Measurements from ENCODE around the gene CCNY.

CCNY gene

GRCh38 chr10:35459449-35459847 is 123.1 kb downstream of the CCNY start:
- TF ChIP-seq CTCF (IDR thresholded peaks at IDR 0.05): no peak
- no peak overlapping the region for H3K9ac ChIP-seq

GRCh38 chr10:35460852-35461460 is 124.6 kb downstream of the CCNY start:
- H3K79me2 ChIP-seq: peaks cover 51% of the 10 kb centered on the region
- H3K9me3 ChIP-seq (ENCODE audit: control insufficient read depth, low read length): no peaks in the 10 kb centered on the region
- H2AFZ ChIP-seq: no peak overlapping the region
- H3K4me2 ChIP-seq (ENCODE audit: low read length): no peak overlapping the region
- no peaks in the 10 kb centered on the region for H3K36me3 ChIP-seq (ENCODE audit: control insufficient read depth, insufficient read depth, low read length)
- H3K27me3 ChIP-seq (ENCODE audit: control insufficient read depth, insufficient read depth, low read length): no peaks in the 10 kb centered on the region
- H3K27ac ChIP-seq: no peak overlapping the region
- no peak overlapping the region for H3K9ac ChIP-seq
- TF ChIP-seq CTCF (IDR thresholded peaks at IDR 0.05): no peak
- H3K4me1 ChIP-seq: peaks cover 19% of the 10 kb centered on the region
- no peak overlapping the region for H3K4me3 ChIP-seq (ENCODE audit: low read depth, low read length)

More at GRCh38 chr10:35459449-35459847, 123.1 kb downstream of the CCNY start:
- Histone ChIP-seq H3K36me3 (ENCODE audit: control insufficient read depth, insufficient read depth, low read length) (no peaks in the 10 kb centered on the region), H3K27me3 (ENCODE audit: control insufficient read depth, insufficient read depth, low read length) (no peaks in the 10 kb centered on the region), H3K27ac (no peak overlapping the region), H2AFZ (no peak overlapping the region), H3K79me2 (peaks cover 44% of the 10 kb centered on the region), H3K4me3 (ENCODE audit: low read depth, low read length) (no peak overlapping the region), H3K4me1 (peaks cover 19% of the 10 kb centered on the region), H3K4me2 (ENCODE audit: low read length) (no peak overlapping the region), H3K9me3 (ENCODE audit: control insufficient read depth, low read length) (no peaks in the 10 kb centered on the region)

GRCh38 chr10:35462491-35462934 is 126.2 kb downstream of the CCNY start:
- Histone ChIP-seq H3K36me3 (ENCODE audit: control insufficient read depth, insufficient read depth, low read length) (no peaks in the 10 kb centered on the region), H3K79me2 (peaks cover 59% of the 10 kb centered on the region), H3K27ac (no peak overlapping the region), H2AFZ (no peak overlapping the region), H3K27me3 (ENCODE audit: control insufficient read depth, insufficient read depth, low read length) (no peaks in the 10 kb centered on the region), H3K4me3 (ENCODE audit: low read depth, low read length) (no peak overlapping the region), H3K4me2 (ENCODE audit: low read length) (no peak overlapping the region), H3K4me1 (peaks cover 19% of the 10 kb centered on the region), H3K9me3 (ENCODE audit: control insufficient read depth, low read length) (no peaks in the 10 kb centered on the region), H3K9ac (no peak overlapping the region)
- TF ChIP-seq CTCF (IDR thresholded peaks at IDR 0.05): no peak

GRCh38 chr10:35463105-35463867 is 127.0 kb downstream of the CCNY start:
- Histone ChIP-seq H2AFZ (no peak overlapping the region), H3K4me2 (ENCODE audit: low read length) (no peak overlapping the region), H3K36me3 (ENCODE audit: control insufficient read depth, insufficient read depth, low read length) (no peaks in the 10 kb centered on the region), H3K27ac (no peak overlapping the region), H3K4me1 (peaks cover 24% of the 10 kb centered on the region), H3K79me2 (peaks cover 62% of the 10 kb centered on the region), H3K9me3 (ENCODE audit: control insufficient read depth, low read length) (no peaks in the 10 kb centered on the region), H3K27me3 (ENCODE audit: control insufficient read depth, insufficient read depth, low read length) (no peaks in the 10 kb centered on the region), H3K4me3 (ENCODE audit: low read depth, low read length) (no peak overlapping the region), H3K9ac (no peak overlapping the region)
- TF ChIP-seq CTCF (IDR thresholded peaks at IDR 0.05): no peak
